ENCODE results near the gene CSF2RB. TPM values are rescaled to one million over a fixed set of nuclear protein-coding genes. Genes with fewer than 3 reads are reported as not detected.

The CSF2RB gene
- total RNA-seq, 1 donor from 2014 or later = 152 TPM

GRCh38 chr22:36900880-36901279 lies 12.5 kb upstream of the CSF2RB start:
- Mint-ChIP-seq H3K27ac (peak overlapping the region; percentile 73), H3K4me1 (peaks cover 11% of the 10 kb centered on the region)
- ATAC-seq (ENCODE audit: low read depth) = no peak

GRCh38 chr22:36901411-36902142 lies 11.9 kb upstream of the CSF2RB start:
- Mint-ChIP-seq H3K4me1 (peaks cover 11% of the 10 kb centered on the region), H3K27me3 (peaks cover 4% of the 10 kb centered on the region), H3K4me3 (no peak overlapping the region), H3K27ac (peak overlapping the region; percentile 73), H3K9me3 (peaks cover 3% of the 10 kb centered on the region), H3K36me3 (ENCODE audit: low read depth) (no peaks in the 10 kb centered on the region)
- ATAC-seq (ENCODE audit: low read depth) (peak; percentile 78), DNase-seq (no peak)
- ChIA-PET CTCF (no interaction called here), POLR2A (interaction anchor here (0.6 to 1.9 kb wide), 3 partner anchors 10 to 1801 kb away, joined by 3 to 6 read pairs (median 3); partner anchors contain the start of gene CSF2RB)
- TF ChIP-seq CTCF (IDR thresholded peaks at IDR 0.05) = no peak
- intact Hi-C loops (cut with micrococcal nuclease) = no loop called here

More at GRCh38 chr22:36900880-36901279, 12.5 kb upstream of the CSF2RB start:
- no peak for DNase-seq
- Mint-ChIP-seq H3K36me3 (ENCODE audit: low read depth) (no peaks in the 10 kb centered on the region), H3K9me3 (peaks cover 3% of the 10 kb centered on the region), H3K4me3 (no peak overlapping the region), H3K27me3 (peaks cover 4% of the 10 kb centered on the region)
- no peak for TF ChIP-seq CTCF (IDR thresholded peaks at IDR 0.05)
- intact Hi-C loops (cut with micrococcal nuclease) = no loop called here
- POLR2A ChIA-PET = interaction anchor here (1.0 to 1.9 kb wide), 2 partner anchors 9 to 13 kb away, joined by 3 to 6 read pairs; partner anchors contain the start of gene CSF2RB
- CTCF ChIA-PET = no interaction called here

GRCh38 chr22:36902143-36902926 lies 11.1 kb upstream of the CSF2RB start:
- H3K36me3 Mint-ChIP-seq (ENCODE audit: low read depth) = no peaks in the 10 kb centered on the region
- ATAC-seq (ENCODE audit: low read depth) (no peak), DNase-seq (no peak)
- no peak for TF ChIP-seq CTCF (IDR thresholded peaks at IDR 0.05)
- ChIA-PET POLR2A (interaction anchor here (0.6 to 1.9 kb wide), 2 partner anchors 11 to 1800 kb away, joined by 3 to 6 read pairs; partner anchors contain the start of gene CSF2RB), CTCF (interaction anchor here (2.0 kb wide), 1 partner anchor 46 kb away, joined by 5 read pairs; no protein-coding TSS in a partner anchor)
- H3K27me3 Mint-ChIP-seq = peaks cover 4% of the 10 kb centered on the region
- peak overlapping the region; percentile 73 for H3K27ac Mint-ChIP-seq
- H3K4me1 Mint-ChIP-seq = peaks cover 11% of the 10 kb centered on the region
- no peak overlapping the region for H3K4me3 Mint-ChIP-seq
- intact Hi-C loops (cut with micrococcal nuclease) = no loop called here
- H3K9me3 Mint-ChIP-seq = peaks cover 3% of the 10 kb centered on the region

- ATAC-seq (ENCODE audit: low read depth) (no peak), DNase-seq (no peak)
- no peaks in the 10 kb centered on the region for H3K9me3 Mint-ChIP-seq
- no peaks in the 10 kb centered on the region for H3K36me3 Mint-ChIP-seq (ENCODE audit: low read depth)
- H3K27me3 Mint-ChIP-seq = peaks cover 6% of the 10 kb centered on the region
- intact Hi-C loops (cut with micrococcal nuclease) = no loop called here
- ChIA-PET POLR2A (interaction anchor here (0.7 to 0.9 kb wide), 2 partner anchors 15 to 34 kb away, joined by 3 to 6 read pairs; no protein-coding TSS in a partner anchor), CTCF (no interaction called here)
- TF ChIP-seq CTCF (IDR thresholded peaks at IDR 0.05) = no peak
- H3K4me1 Mint-ChIP-seq = peaks cover 11% of the 10 kb centered on the region
- no peak overlapping the region for H3K4me3 Mint-ChIP-seq
- no peak overlapping the region for H3K27ac Mint-ChIP-seq
Measured at GRCh38 chr22:36904260-36904880, 9.1 kb upstream of the CSF2RB start.

Data from activated B cell treated with CpG ODN at 0.5 μM for 24 hours (primary cell).